ENCODE data around the gene POLR3G.
A peak's percentile ranks its signal among the peaks of the same experiment; 100 is the strongest.

Gene POLR3G, protein sequence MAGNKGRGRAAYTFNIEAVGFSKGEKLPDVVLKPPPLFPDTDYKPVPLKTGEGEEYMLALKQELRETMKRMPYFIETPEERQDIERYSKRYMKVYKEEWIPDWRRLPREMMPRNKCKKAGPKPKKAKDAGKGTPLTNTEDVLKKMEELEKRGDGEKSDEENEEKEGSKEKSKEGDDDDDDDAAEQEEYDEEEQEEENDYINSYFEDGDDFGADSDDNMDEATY

DNA sequence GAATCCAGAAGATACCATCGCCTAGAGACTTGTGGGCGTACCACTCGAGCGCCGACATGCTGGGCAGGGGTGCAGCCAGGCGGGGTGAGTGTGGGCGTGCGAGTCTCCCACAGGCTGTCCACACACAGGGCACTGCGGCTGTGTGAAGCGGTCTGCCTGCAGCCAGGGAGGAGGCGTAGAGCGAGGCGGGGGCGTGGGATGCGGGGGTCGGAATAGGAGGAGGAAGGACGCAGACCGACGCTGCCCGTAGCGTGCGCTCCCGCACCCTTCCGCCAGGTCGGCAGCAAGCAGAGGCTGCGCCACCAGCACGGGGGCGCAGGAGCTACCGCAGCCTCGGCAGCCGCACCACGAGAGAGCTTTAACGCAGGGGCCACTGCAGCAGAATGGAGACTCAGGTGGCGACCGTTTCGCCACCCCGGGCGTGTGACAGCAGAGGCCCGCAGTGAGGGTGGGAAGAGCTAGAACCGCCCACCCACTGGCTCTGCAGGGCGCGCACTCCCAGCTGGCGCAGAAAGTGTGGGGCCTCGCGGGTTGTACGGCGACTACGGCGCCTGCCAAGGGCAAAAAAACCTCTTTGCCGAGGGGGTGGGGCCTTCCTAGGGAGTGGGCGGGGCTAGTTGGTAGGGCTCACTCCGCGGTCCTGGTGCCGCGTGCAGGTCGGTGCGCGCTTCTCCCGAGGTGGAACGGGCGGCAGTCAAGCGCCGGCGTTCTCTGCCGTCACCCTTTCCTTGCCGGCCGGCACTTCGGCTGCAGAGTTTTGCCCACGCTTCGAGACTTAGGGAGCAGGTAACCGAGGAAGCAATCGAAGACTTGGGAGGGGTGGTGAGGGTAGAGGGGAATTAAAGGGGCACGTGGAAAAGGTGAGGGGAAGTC lies at the start of gene POLR3G, which contains the start of gene MBLAC2:
Gene POLR3G (plus strand): TSS at position 630 of the 873 bp plus-strand sequence. CDS start 10,704 bp downstream, outside the sequence.
Gene MBLAC2 (minus strand): TSS at position 537 of the 873 bp plus-strand sequence. CDS start 479 bp downstream, at position 58.
- DNase-seq (ENCODE audit: low spot score): peak; percentile 96

DNA sequence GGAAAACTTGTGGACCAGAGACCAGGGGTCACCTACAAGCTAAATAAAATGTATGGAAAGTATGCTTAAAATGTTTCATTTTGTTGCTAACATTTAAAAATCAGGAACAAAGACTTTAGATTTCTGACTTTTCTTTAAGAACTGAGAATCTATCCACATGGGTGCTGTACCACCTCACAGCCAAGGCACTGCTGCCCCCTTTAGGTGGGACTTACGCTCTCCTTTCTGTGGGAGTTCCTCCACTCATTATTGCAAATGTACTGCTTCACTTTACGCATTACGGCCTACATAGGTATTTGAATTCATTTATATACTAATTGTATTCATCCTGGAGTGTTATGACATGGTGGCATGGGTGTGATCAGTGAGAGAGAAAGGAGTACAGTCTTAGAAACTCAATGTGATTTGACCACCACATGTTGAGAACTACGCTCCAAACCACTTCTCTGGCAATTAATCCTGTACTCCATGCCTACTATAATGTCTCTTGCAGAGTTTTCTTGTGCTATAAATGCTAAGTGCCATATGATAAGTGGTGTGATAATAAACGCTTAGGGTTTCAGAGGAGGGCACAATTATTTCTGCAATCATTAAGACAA lies 40.4 kb upstream of the POLR3G start:
- DNase-seq (ENCODE audit: low spot score): peak; percentile 40

DNA sequence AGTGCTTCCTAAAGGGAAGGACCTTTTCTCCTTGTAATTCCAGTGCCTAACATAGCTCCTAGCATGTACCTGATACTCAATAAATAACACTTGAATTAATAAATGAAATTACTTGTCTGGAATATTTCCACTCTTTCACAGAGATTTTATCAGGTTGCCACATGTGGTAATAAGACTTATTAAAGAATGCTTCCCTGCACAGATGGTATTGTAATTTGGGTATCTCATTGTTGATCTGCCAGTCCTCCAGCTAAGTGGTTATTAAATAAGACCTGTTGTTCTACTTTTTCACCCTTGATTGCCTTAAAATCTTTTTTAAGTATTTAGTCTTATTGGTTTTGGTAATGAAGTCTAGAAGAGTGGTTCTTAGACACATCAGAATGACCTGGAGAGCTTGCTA lies 37.0 kb upstream of the POLR3G start:
- DNase-seq (ENCODE audit: low spot score): no peak

DNA sequence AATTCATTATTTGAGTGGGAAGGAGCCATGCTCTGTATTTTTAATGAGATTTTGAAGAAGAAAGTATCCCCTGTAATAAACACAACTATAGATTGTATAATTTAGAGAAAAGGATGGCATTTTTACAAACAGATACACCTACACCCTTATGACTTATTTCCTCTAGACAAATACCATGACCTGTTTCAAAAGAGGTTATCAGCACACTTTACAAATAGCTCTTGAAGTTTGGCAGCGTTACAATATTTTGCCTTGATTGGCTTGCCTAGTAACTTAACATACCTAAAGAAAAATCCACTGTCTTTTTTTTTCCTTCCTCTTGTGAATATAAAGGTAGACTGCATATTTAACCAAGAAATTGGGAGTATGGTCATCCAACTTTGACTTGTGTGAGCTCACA lies 36.6 kb upstream of the POLR3G start:
- no peak for DNase-seq (ENCODE audit: low spot score)

DNA sequence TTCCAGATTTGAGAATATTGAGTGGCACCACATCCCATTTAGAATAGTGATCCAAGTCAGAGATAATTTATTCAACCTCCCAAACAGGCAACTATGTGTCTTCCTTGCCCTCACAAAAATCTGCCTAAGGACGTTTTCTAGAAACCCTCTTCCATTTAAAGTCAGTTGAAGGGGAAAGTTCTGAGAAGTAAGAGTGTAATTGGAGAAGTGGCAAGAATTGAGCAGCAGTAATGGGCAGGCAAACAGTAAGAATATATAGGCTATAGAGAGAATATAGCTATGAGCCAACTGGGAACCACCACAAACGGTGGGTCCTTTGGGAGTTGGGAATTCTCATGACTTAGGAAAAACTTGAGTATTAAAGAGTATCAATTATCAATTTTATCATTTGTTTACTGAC lies 34.0 kb upstream of the POLR3G start:
- no peak for DNase-seq (ENCODE audit: low spot score)

DNA sequence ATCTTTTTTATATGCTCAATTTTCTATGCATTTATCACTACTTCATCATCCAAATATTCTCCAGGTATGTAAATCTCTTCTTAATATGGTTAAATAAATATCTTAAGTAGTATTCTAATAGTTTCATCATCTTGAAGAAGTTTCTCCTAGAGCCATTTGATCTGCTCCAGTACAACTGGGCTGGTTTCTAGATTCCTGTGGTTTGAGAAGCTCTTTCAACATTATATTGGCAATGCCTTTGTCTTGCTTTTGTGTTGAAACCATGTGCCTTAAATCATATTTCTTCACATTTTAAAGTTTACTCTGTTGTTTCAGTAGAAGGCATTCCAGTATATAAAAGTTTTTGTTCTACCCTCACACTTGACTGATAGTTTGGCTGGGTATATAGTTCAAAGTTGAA lies 27.7 kb upstream of the POLR3G start:
- no peak for DNase-seq (ENCODE audit: low spot score)

DNA sequence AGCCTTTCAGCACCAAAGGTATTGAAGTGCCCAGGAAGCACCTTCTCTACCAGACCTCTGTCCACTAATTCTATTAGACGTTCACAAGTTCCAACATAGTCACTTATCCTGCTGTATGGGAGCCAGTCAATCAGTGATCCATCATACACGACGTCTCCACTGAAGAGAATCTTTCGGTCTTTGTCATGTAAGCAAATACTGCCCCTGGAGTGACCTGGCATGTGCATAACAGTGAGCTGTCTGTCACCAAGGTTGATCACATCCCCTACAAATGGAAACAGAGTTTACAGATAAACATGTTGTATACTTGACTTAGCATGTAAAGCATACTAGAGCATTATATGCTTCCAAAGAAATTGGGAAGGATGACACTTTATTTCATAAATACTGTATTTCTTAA lies 13.4 kb upstream of the POLR3G start:
- no peak for DNase-seq (ENCODE audit: low spot score)

DNA sequence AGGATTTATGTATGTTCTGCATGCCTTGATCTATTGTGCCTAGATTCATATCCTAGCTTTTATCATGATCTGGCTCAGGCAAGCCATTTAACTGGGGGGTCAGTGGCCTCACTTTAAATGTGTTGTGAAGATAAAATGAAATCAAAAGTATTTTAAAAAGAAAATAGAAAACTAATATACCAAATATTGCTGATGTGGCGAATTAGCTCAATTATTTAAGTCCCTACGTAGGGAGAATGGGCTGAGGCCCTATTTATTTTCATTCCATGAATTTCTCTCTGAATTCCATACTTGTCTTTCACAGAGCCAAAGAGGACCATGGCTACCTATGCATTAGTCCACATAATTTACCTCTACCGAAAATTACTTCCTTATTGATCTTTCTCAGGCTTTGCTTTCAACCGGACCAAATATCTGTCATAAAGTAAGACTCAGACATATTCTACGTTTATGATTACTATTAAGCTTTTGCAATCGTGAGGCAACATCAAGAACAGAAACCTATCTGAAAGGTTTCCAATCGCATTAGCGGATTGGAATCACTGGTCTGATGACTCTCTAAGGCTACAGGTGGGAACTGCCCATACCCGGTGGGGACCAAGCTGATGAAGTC lies 1.8 kb upstream of the POLR3G start:
- DNase-seq (ENCODE audit: low spot score): no peak

DNA sequence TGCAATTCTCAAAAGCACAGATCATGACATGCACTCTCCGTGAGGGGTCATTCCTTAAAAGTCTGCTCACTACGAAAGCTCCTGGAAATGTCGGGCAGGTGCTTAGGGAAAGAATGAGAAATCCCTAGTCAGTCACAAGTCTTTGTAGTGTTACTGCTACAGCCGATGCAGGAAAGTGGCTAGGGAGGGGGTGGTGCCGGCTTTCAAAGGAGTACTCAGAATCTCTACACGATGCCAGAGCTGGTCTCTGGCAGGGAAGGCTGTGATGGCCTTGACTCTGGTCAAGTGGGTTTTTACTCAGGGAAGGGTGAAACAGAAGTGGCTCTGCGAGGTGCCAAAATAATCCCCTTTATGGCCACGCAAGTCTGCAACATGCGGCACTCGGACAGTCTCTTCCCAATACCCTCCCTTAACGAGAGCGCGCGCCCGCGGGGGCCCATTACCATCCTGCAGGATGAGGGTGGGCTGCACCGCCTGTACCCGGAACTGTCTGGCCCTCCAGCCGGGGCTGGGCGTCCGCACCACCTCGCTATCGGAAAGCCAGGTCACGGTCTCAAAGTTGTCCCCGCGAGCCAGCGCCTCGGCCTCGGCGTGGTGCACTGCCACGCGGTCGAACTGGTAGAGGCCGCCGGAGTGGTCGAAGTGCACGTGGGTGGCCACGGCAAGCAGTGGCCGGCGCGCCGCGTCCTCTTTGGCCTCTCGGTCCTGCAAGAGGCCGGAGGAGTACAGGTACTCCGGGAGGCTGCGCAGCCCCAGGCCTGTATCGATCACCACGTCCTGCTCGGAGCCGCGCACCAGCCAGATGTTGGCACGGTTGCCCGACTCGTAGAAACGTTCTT lies 1.0 kb upstream of the POLR3G start:
- DNase-seq (ENCODE audit: low spot score): peak; percentile 10

DNA sequence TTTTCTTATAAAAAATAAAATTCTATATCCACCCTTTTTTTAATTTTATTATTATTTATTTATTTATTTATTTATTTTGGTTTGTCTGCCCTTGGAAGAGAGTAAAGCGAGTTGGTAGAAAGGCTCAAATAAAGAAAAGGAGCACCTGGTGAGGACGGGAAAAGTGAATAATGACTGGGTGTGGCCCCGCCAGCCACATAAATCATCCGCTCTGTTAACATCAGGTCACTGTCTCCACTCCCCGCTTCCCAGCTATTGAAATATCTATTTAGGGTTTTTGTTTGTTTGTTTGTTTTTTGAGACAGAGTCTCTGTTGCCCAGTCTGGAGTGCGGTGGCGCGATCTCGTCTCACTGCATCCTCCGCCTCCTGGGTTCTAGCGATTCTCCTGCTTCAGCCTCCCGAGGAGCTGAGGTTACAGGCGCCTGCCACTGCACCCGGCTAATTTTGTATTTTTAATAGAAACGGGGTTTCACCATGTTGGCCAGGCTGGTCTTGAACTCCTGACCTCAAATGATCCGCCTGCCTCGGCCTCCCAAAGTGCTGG lies 844 bp downstream of the POLR3G start:
- DNase-seq (ENCODE audit: low spot score): no peak

DNA sequence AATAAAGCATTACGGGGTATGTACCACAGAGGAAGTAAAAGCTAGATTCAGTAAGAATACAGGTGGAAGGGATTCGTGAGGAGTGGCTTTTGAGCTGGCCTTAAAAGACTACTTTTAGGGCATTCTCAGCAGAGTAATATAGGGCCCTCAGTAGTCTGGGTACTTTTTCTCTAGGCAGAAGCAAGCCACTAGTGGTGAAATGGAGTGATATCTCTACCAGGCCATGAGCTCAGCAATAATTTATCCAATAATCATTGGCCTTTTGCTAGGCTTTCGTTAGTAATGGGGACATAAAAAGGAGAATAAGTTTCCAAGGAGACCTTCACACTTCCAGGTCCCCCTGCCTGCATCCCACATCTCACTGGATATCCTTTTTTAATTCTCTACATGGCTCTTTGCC lies 1.7 kb downstream of the POLR3G start:
- DNase-seq (ENCODE audit: low spot score): no peak

DNA sequence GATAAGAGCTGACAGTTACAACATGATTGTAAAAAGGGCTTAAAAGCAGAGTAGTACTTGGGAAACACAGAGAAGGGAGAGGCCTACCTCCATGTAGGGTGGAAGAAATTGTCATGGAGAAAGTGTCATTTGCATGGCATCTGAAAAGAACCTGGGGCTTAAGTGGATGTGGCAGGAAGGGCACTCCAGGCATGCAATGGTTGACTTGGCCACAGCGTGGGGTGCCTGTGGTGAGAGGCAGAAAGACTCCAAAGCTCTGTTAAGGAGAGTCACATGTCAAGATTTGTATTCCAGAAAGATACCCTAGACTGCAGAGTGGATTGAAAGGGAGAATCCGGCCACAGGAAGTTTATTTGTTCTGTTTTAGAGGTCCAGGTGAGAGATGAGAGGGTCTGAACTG lies 2.4 kb downstream of the POLR3G start:
- no peak for DNase-seq (ENCODE audit: low spot score)

DNA sequence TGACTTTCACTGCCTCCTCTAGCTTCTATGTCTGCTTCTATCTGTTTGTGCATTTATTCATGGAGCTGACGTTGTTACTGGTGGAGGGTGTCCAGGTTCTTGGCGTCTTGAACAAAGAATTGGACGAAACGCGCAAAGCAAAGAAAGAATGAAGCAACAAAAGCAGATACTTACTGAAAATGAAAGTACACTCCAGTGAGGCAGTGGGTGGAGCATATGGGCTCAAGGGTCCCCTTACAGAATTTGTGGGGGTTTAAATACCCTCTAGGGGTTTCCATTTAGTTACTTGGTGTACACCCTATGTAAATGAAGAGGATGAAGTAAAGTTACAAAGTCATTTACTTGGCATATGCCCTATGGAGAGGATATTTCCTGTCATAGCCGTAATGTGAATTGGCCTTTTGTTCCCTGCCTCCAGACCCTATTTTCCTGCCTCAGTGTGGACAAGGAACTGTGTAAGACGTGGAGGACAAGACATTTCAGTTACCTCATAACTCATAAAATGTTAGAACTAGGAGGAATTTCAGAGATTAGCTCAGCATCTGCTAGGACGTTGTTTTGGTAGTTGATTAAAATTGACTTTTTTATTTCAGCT lies 3.1 kb downstream of the POLR3G start:
- no peak for DNase-seq (ENCODE audit: low spot score)

DNA sequence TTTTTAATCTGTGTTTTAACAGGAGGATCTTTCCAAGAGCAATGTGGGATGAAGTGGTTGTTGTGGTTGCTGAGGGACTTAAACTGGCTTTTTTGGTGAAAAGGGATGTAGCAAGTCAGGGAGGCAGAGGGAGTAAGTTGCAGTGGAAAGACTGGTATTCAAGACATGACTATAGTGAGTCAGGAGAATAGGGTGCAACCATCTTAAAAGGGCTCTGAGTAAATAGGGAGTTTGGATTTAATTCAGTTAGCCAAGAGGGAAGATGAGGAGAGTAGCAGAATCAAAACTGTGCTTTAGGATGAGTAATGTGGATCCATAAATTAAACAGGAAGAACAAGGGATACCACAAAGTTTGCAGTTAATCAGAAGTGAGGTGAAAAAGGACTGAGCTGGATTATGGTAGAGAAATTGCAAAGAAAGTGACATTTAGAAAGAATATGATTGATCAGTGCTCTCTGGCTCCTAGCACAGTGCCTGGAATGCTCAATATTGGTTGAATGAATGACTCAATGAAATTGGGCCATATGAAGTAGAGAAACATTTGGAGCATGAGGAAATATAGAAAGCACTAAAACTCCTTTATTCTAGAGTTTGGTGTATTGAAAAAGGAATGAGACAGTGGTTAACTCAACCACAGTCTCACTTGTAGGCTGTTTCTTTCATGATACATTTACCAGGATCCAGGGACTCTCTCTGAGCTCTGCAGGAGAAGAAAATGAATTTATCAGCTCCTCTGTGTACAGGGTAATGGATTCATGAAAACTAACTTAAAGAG lies 5.1 kb downstream of the POLR3G start:
- no peak for DNase-seq (ENCODE audit: low spot score)

DNA sequence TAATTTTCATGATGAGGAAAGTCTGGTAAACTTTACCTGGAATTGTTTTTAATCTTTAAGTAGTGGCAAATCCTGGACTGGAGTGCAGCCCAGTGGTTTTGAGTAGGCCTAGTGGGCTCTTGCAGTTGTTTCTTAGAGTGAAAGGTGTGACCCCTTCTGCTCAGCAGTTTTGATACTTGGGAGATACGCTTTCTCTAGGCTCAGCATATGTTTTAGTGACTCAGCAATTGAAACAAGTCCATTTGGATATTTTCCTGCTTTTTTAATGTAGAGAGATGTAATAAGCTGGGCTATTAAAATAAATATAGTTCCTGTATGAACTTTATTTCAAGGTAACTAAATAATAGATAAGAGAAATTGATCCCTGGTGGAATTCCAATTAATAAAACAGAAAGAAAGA lies 6.0 kb downstream of the POLR3G start:
- DNase-seq (ENCODE audit: low spot score): no peak

DNA sequence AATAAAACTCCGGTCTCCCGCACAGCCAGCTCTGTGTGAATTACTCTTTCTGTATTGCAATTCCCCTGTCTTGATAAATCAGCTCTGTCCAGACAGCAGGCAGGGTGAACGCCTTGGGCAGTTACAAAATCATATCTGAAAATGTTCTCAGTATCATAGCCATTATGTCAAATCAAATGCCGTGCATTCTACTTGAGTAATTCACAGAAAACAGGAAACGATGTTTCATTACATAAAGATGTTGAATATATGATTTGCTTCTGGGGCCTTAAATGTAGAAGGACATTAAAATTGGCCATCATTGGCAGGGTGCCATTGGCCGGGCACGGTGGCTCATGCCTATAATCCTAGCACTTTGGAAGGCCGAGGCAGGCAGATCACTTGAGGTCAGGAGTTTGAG lies 8.5 kb downstream of the POLR3G start:
- no peak for DNase-seq (ENCODE audit: low spot score)

DNA sequence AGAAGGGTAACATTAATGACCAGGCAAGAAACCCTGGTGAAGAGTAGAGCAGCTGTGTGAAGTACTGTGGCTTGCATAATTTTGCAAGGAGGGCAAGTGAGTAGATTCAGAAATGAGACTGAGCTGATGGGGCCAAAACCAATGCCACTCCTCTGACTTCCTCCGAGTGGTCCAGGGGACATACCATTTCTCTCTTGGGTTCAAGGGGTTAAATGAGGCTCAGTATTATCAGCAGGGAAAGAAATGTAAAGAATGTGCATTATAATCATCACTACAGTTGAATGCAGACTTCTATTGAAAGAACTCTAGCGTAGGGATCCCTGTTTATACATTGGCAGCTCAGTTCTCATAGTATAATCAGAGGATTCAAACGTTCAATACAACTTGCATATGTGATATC lies 9.9 kb downstream of the POLR3G start:
- no peak for DNase-seq (ENCODE audit: low spot score)

DNA sequence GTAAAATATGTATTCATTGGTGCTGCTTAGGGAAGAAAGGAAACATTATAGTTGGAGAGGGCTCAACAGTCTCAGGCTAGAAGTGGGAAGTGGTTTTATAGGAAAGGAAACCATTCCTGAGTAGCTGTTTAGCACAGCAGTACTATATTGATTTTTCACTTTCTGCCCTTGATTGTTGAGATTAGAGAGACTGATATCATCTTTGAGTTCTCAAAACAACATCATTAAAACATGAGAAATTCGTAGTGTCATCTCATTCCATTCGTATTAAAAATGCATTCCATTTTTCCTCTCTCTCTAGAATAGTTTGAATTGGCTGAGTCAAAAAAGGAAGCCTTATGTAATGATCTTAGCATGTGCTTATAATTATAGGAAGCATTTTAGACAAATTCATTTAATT lies 14.1 kb downstream of the POLR3G start:
- DNase-seq (ENCODE audit: low spot score): no peak

DNA sequence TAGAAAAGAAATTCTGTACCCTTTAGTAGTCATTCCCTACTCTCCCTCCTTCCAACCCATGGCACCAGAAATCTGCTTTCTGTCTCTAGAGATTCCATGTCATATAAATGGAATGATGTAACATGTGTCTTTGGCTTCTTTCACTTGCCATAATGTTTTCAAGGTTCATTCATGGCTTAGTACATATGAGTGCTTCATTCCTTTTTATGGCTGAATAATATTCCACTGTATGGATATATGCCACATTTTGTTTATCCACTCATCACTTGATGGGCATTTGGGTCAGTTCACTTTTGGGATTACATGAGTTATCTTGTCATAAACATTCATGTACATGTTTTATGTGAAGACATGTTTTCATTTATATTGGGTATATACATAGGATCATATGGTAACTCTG lies 19.4 kb downstream of the POLR3G start:
- DNase-seq (ENCODE audit: low spot score): no peak

DNA sequence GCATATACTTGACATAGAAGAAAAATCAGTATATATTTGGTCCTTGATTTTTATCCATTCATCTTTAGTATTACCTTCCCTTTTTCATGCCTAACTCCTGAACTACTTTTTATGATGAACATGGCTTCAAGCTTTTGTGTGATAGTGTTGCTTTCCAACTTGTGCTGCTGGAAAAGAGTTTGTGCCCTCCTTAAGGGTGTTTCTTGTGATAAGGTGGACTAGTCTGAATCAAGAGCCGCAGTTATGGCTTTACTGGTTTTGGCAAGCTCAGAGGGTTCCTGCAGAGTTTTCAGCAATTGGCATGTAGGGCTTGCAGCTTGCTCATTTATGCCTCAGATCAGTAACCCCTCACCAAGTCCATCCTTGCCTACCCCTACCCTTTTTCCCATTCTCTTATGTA lies 20.5 kb downstream of the POLR3G start:
- no peak for DNase-seq (ENCODE audit: low spot score)

All from CD4-positive, alpha-beta T cell treated with Interleukin-2 at 100 ng/mL for 4 hours (primary cell).